Measurements from ENCODE around the gene OR52M1.

Gene OR52M1

GRCh38 chr11:4589017-4589416 lies 44.0 kb downstream of the OR52M1 start:
- Mint-ChIP-seq H3K4me1 (ENCODE audit: low read depth in 2 of 2) (no peaks in the 10 kb centered on the region), H3K27me3 (peaks cover 14 to 27% of the 10 kb centered on the region in 2 donors), H3K4me3 (no peak overlapping the region), H3K27ac (no peak overlapping the region), H3K9me3 (no peaks in the 10 kb centered on the region), H3K36me3 (ENCODE audit: insufficient read depth) (no peaks in the 10 kb centered on the region)
- no peak for ATAC-seq (replicated peaks)
- no peak for DNase-seq

DNA sequence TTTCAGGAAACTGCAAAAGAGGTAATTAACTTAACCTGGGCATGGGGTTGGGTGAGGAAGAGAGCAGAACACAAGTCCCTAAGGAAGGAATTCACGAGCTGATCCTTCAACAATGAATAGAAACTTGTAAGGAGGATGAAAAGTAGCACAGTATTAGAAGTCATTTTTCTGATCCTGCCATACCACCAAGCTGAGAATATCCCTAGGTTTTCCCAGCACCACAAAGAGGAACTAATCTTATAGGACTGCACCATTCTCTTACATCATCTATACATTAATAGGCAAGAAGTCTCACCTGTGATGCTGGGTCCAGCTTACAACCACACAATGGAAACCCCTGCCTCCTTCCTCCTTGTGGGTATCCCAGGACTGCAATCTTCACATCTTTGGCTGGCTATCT lies 48.7 kb downstream of the OR52M1 start, which contains the start of gene OR52I1:
OR52I1 (plus strand) TSS at position 301 of the 400 bp plus-strand sequence; CDS start at position 301, 0 bp downstream.
- Mint-ChIP-seq H3K27ac (no peak within 1 kb of the TSS), H3K9me3 (no peaks in the 10 kb centered on the region), H3K4me3 (no peak within 1 kb of the TSS), H3K4me1 (ENCODE audit: low read depth in 2 of 2) (peaks cover 0 to 3% of the 10 kb centered on the region in 2 donors), H3K27me3 (peaks cover 0 to 3% of the 10 kb centered on the region in 2 donors), H3K36me3 (ENCODE audit: insufficient read depth) (peaks cover 4% of the 10 kb centered on the region)
- ATAC-seq (replicated peaks) (no peak), DNase-seq (no peak)

All from effector memory CD8-positive, alpha-beta T cell (primary cell).